ENCODE measurements around the gene TUBGCP2.

TUBGCP2 gene

DNA sequence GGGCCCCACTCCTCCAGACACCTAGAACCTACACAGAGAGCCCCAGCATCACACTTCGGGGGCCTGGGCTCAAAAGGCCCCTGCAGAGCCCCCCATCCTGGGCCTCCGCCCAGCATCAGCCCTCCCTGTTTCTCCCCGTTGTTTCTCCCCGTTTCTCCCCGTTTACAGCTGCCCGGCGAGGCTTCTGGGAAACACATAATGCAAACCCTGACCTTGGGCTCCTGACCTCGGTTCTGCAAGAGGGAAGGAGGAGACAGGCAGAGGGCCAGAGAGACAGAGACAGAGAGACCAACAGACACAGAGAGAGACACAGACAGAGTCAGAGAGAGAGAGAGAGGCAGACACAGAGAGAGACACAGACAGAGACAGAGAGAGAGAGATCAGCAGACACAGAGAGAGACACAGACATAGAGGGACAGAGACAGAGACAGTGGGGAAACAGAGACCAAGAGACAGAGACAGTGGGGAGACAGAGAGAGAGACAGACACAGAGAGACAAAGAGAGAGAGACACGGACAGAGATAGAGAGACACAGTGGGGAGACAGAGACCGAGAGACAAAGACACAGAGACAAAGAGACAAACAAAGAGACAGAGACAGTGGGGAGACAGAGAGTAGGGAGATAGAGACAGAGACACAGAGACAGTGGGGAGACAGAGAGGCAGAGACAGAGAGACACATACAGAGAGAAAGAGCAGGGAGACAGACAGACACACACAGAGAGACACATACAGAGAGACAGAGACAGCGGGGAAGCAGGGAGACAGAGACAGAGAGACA lies 58.5 kb downstream of the TUBGCP2 start:
- H3K27ac ChIP-seq (ENCODE audit: low read depth, low read length) = no peak overlapping the region
- no peaks in the 10 kb centered on the region for H3K36me3 ChIP-seq (ENCODE audit: control insufficient read depth, low read length)
- H3K9me2 ChIP-seq (replicated peaks; ENCODE audit: control insufficient read depth, low read length) = no peaks in the 10 kb centered on the region
- TF ChIP-seq CTCF (IDR thresholded peaks at IDR 0.05; ENCODE audit: low read depth, low read length, poor library complexity, severe bottlenecking) = no peak
- no peak overlapping the region for H3K4me3 ChIP-seq (ENCODE audit: low read length)
- no peaks in the 10 kb centered on the region for H4K20me1 ChIP-seq (ENCODE audit: control insufficient read depth, insufficient read depth, low read depth, low read length)
- no peaks in the 10 kb centered on the region for H3K9me3 ChIP-seq (ENCODE audit: control insufficient read depth, insufficient read depth, low read length)
- H3F3A ChIP-seq (ENCODE audit: control insufficient read depth, insufficient read depth) = no peaks in the 10 kb centered on the region
- H3K27me3 ChIP-seq (ENCODE audit: control insufficient read depth, low read length) = no peaks in the 10 kb centered on the region
- H3K4me1 ChIP-seq (ENCODE audit: control insufficient read depth, low read length) = no peaks in the 10 kb centered on the region
- H3K79me2 ChIP-seq (ENCODE audit: control insufficient read depth, low read length) = no peaks in the 10 kb centered on the region
- H3K4me2 ChIP-seq (ENCODE audit: low read length) = no peak overlapping the region

DNA sequence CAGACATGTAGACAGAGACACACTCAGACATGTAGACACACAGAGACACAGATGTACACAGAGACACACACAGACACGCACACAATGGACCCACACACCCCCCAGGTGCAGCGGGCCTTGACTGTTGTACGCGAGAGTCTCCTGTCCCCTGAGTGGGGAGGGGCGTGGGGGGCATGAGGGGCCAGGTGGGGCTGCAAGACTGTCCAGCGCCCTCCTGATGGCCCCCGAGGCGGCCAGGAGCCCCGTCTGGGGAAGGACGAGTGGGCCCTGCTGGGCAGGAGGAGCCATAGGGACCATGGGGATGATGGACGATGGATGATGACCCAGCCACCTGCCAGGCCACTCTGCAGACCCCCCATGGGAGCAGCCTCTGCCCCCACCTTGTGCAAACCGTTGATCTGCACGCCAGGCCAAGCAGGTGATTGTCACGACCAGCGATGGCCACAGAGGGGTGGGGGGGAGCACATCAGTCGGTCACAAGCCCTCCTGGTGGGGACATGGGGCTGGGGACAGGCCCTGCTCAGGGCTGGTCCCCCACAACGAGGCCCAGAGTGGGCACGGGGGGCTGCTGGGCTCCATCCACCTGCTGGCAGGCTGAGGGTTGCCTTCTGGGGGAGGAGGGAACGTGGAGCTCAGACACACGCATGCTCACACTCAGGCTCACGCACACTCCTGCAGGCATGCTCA lies 59.4 kb downstream of the TUBGCP2 start:
- Histone ChIP-seq H3K4me3 (ENCODE audit: low read length) (no peak overlapping the region), H3K9me2 (replicated peaks; ENCODE audit: control insufficient read depth, low read length) (no peaks in the 10 kb centered on the region), H3K79me2 (ENCODE audit: control insufficient read depth, low read length) (no peaks in the 10 kb centered on the region), H4K20me1 (ENCODE audit: control insufficient read depth, insufficient read depth, low read depth, low read length) (no peaks in the 10 kb centered on the region), H3K9me3 (ENCODE audit: control insufficient read depth, insufficient read depth, low read length) (no peaks in the 10 kb centered on the region), H3K27me3 (ENCODE audit: control insufficient read depth, low read length) (no peaks in the 10 kb centered on the region), H3K4me2 (ENCODE audit: low read length) (no peak overlapping the region), H3K27ac (ENCODE audit: low read depth, low read length) (no peak overlapping the region), H3F3A (ENCODE audit: control insufficient read depth, insufficient read depth) (no peaks in the 10 kb centered on the region), H3K4me1 (ENCODE audit: control insufficient read depth, low read length) (no peaks in the 10 kb centered on the region), H3K36me3 (ENCODE audit: control insufficient read depth, low read length) (no peaks in the 10 kb centered on the region)
- TF ChIP-seq EZH2phosphoT487 (IDR thresholded peaks at IDR 0.05; ENCODE audit: borderline replicate concordance, low read length) (no peak), CTCF (IDR thresholded peaks at IDR 0.05; ENCODE audit: low read depth, low read length, poor library complexity, severe bottlenecking) (no peak)

DNA sequence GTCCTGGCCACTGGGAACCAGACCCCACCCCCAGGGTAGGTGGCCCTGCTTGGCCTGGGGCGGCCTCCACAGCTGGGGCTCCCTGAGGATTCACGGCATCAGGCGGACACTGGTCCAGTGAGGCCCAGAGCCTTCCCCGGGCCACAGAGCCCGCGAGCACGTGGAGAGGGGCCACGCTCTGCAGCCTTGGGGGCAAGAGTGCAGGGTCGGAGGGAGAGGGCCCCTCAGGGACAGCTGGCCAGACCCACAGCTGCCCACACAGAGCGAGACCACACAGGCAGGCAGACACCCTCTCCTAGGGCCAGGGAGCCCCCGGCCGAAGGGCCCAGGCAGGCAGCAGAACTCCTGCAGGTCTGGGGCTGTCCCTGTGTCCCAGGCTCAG lies 60.3 kb downstream of the TUBGCP2 start:
- H4K20me1 ChIP-seq (ENCODE audit: control insufficient read depth, insufficient read depth, low read depth, low read length) = no peaks in the 10 kb centered on the region
- no peaks in the 10 kb centered on the region for H3K9me3 ChIP-seq (ENCODE audit: control insufficient read depth, insufficient read depth, low read length)
- no peak overlapping the region for H3K27ac ChIP-seq (ENCODE audit: low read depth, low read length)
- H3K4me1 ChIP-seq (ENCODE audit: control insufficient read depth, low read length) = no peaks in the 10 kb centered on the region
- no peaks in the 10 kb centered on the region for H3K79me2 ChIP-seq (ENCODE audit: control insufficient read depth, low read length)
- no peaks in the 10 kb centered on the region for H3F3A ChIP-seq (ENCODE audit: control insufficient read depth, insufficient read depth)
- no peak overlapping the region for H3K4me2 ChIP-seq (ENCODE audit: low read length)
- no peak for TF ChIP-seq EZH2phosphoT487 (IDR thresholded peaks at IDR 0.05; ENCODE audit: borderline replicate concordance, low read length)
- TF ChIP-seq CTCF (IDR thresholded peaks at IDR 0.05; ENCODE audit: low read depth, low read length, poor library complexity, severe bottlenecking) = no peak
- no peaks in the 10 kb centered on the region for H3K9me2 ChIP-seq (replicated peaks; ENCODE audit: control insufficient read depth, low read length)
- no peaks in the 10 kb centered on the region for H3K27me3 ChIP-seq (ENCODE audit: control insufficient read depth, low read length)
- no peak overlapping the region for H3K4me3 ChIP-seq (ENCODE audit: low read length)
- no peaks in the 10 kb centered on the region for H3K36me3 ChIP-seq (ENCODE audit: control insufficient read depth, low read length)
